ENCODE measurements around the gene MAPK10. TPM values are rescaled to one million over a fixed set of nuclear protein-coding genes. Genes with fewer than 3 reads are reported as not detected.

Gene MAPK10
- total and polyA plus RNA-seq, 2 donors (not counting 3 experiments of a cell fraction or from before 2014, with no cell fraction given): 0.17 TPM; not detected in 1

- peaks cover 13% of the 10 kb centered on the region for H3K4me1 ChIP-seq (ENCODE audit: control insufficient read depth, extremely low read depth, insufficient read depth, low read length)
- H3K27ac ChIP-seq (ENCODE audit: insufficient read depth, low read depth, low read length): no peak overlapping the region
- H3K9me3 ChIP-seq (replicated peaks; ENCODE audit: control insufficient read depth, insufficient read depth, low read length): no peaks in the 10 kb centered on the region
- no peaks in the 10 kb centered on the region for H3K27me3 ChIP-seq (ENCODE audit: control insufficient read depth in 2 of 2, insufficient read depth in 2 of 2, low read length in 2 of 2)
- H4K20me1 ChIP-seq (replicated peaks; ENCODE audit: control insufficient read depth, extremely low read depth, insufficient read depth, low read length): peaks cover 2% of the 10 kb centered on the region
- H3K4me3 ChIP-seq (replicated peaks in 1 of 3; ENCODE audit: insufficient read depth in 1 of 3, low read depth in 1 of 3, low read length in 3 of 3): no peak overlapping the region
- no peak overlapping the region for H3K4me2 ChIP-seq (ENCODE audit: insufficient read depth, low read length)
- CTCF ChIA-PET: interaction anchor here (1.2 to 2.2 kb wide), 2 partner anchors 150 to 165 kb away, joined by 3 to 11 read pairs; no protein-coding TSS in a partner anchor
- H3K9ac ChIP-seq (replicated peaks; ENCODE audit: extremely low read depth, insufficient read depth, low read length): no peak overlapping the region
- no TSS peak for BruUV-seq (replicated peaks)
- H2AFZ ChIP-seq (ENCODE audit: low read depth, low read length): no peak overlapping the region
- peaks cover 0 to 3% of the 10 kb centered on the region in 2 experiments for H3K36me3 ChIP-seq (ENCODE audit: control insufficient read depth in 2 of 2, extremely low read depth in 1 of 2, insufficient read depth in 2 of 2, low read length in 2 of 2)
- POLR2A ChIA-PET: interaction anchor here (0.5 kb wide), 1 partner anchor 64 kb away, joined by 3 read pairs; no protein-coding TSS in a partner anchor
- H3K79me2 ChIP-seq (ENCODE audit: control insufficient read depth, insufficient read depth, low read length): peaks cover 97% of the 10 kb centered on the region
- FAIRE-seq (no peak), DNase-seq (ENCODE audit: low read depth, low spot score) (no peak)
- H3K9me1 ChIP-seq (replicated peaks; ENCODE audit: control insufficient read depth, extremely low read depth, insufficient read depth, low read length): no peaks in the 10 kb centered on the region
- no peak for TF ChIP-seq GATA2 (IDR thresholded peaks at IDR 0.05; ENCODE audit: insufficient read depth, insufficient read length, low read depth, low read length)
- no peak for TF ChIP-seq MYC (IDR thresholded peaks at IDR 0.05; ENCODE audit: low read depth, low read length)
- no peak for TF ChIP-seq JUN (IDR thresholded peaks at IDR 0.05; ENCODE audit: borderline replicate concordance, insufficient read depth, insufficient read length, low read depth)
- no peak for TF ChIP-seq MAX (IDR thresholded peaks at IDR 0.05; ENCODE audit: insufficient read depth, insufficient read length)
- no peak for TF ChIP-seq FOS (IDR thresholded peaks at IDR 0.05; ENCODE audit: borderline replicate concordance, insufficient read depth, low read length)
- no peak for TF ChIP-seq EZH2 (IDR thresholded peaks at IDR 0.05; ENCODE audit: borderline replicate concordance, low read depth, low read length, severe bottlenecking)
- TF ChIP-seq CTCF (IDR thresholded peaks at IDR 0.05; ENCODE audit: extremely low read depth in 1 of 2, insufficient read depth in 1 of 2, low read depth in 1 of 2, low read length in 2 of 2): no peak
- no peak for TF ChIP-seq POLR2A (IDR thresholded peaks at IDR 0.05; ENCODE audit: low read depth, low read length)
- TF ChIP-seq POLR2AphosphoS5 (IDR thresholded peaks at IDR 0.05; ENCODE audit: insufficient read depth, low read depth, low read length): no peak
- dilution Hi-C loops (cut with MboI; ENCODE audit: extremely low pct_ligation_motif_present, low sequenced_read_pairs): no loop called here
- intact Hi-C loops (cut with micrococcal nuclease): no loop called here
Measured at GRCh38 chr4:85961887-85962286, 398.0 kb downstream of the MAPK10 start.

Measured in endothelial cell of umbilical vein (primary cell).